ENCODE data around the gene UGT1A8. TPM values are rescaled to one million over a fixed set of nuclear protein-coding genes. Genes with fewer than 3 reads are reported as not detected.

UGT1A8 gene
- polyA plus RNA-seq, 4 donors = not detected

GRCh38 chr2:233758141-233758540 lies 140.7 kb downstream of the UGT1A8 start:
- no peak for DNase-seq (ENCODE audit: low read depth in 4 of 4, low spot score in 3 of 4)

GRCh38 chr2:233758849-233759248 lies 141.4 kb downstream of the UGT1A8 start:
- DNase-seq (ENCODE audit: low read depth in 4 of 4, low spot score in 3 of 4) = no peak

- no peak for DNase-seq (ENCODE audit: low read depth in 4 of 4, low spot score in 3 of 4)
These were observed 142.6 kb downstream of the UGT1A8 start, which contains the start of gene UGT1A1 for GRCh38 chr2:233760043-233760442. UGT1A1 (plus strand) TSS chr2:233760270; CDS start chr2:233760288, 18 bp downstream.

GRCh38 chr2:233761040-233761769 lies 143.8 kb downstream of the UGT1A8 start:
- no peak for DNase-seq (ENCODE audit: low read depth in 4 of 4, low spot score in 3 of 4)

GRCh38 chr2:233764264-233764663 lies 146.8 kb downstream of the UGT1A8 start:
- DNase-seq (ENCODE audit: low read depth in 4 of 4, low spot score in 3 of 4) = no peak

- no peak for DNase-seq (ENCODE audit: low read depth in 4 of 4, low spot score in 3 of 4)
These were observed 147.3 kb downstream of the UGT1A8 start for GRCh38 chr2:233764761-233765160.

GRCh38 chr2:233766416-233766815 lies 149.0 kb downstream of the UGT1A8 start:
- no peak for DNase-seq (ENCODE audit: low read depth in 4 of 4, low spot score in 3 of 4)

- DNase-seq (ENCODE audit: low read depth in 4 of 4, low spot score in 3 of 4) = no peak
These were observed 150.6 kb downstream of the UGT1A8 start for GRCh38 chr2:233768076-233768475.

GRCh38 chr2:233769260-233769659 lies 151.8 kb downstream of the UGT1A8 start:
- no peak for DNase-seq (ENCODE audit: low read depth in 4 of 4, low spot score in 3 of 4)

GRCh38 chr2:233772153-233772552 lies 154.7 kb downstream of the UGT1A8 start:
- DNase-seq (ENCODE audit: low read depth in 4 of 4, low spot score in 3 of 4) = no peak

- DNase-seq (ENCODE audit: low read depth in 4 of 4, low spot score in 3 of 4) = no peak
These were observed 155.2 kb downstream of the UGT1A8 start for GRCh38 chr2:233772583-233772982.

- no peak for DNase-seq (ENCODE audit: low read depth in 4 of 4, low spot score in 3 of 4)
These were observed 156.4 kb downstream of the UGT1A8 start for GRCh38 chr2:233773854-233774253.

- no peak for DNase-seq (ENCODE audit: low read depth in 4 of 4, low spot score in 3 of 4)
These were observed 158.0 kb downstream of the UGT1A8 start for GRCh38 chr2:233775414-233775813.

- no peak for DNase-seq (ENCODE audit: low read depth in 4 of 4, low spot score in 3 of 4)
These were observed 160.6 kb downstream of the UGT1A8 start, which contains the start of gene MROH2A for GRCh38 chr2:233778030-233778429. MROH2A (plus strand) TSS chr2:233778330; CDS start chr2:233779359, 1,029 bp downstream.

GRCh38 chr2:233779722-233780121 lies 162.3 kb downstream of the UGT1A8 start:
- no peak for DNase-seq (ENCODE audit: low read depth in 4 of 4, low spot score in 3 of 4)

- DNase-seq (ENCODE audit: low read depth in 4 of 4, low spot score in 3 of 4) = no peak
These were observed 163.3 kb downstream of the UGT1A8 start for GRCh38 chr2:233780771-233781170.

GRCh38 chr2:233789554-233789953 lies 172.1 kb downstream of the UGT1A8 start:
- DNase-seq (ENCODE audit: low read depth in 4 of 4, low spot score in 3 of 4) = no peak

- DNase-seq (ENCODE audit: low read depth in 4 of 4, low spot score in 3 of 4) = no peak
These were observed 173.9 kb downstream of the UGT1A8 start for GRCh38 chr2:233791151-233791882.

GRCh38 chr2:233791883-233792329 lies 174.5 kb downstream of the UGT1A8 start:
- DNase-seq (ENCODE audit: low read depth in 4 of 4, low spot score in 3 of 4) = no peak

- DNase-seq (ENCODE audit: low read depth in 4 of 4, low spot score in 3 of 4) = no peak
These were observed 175.3 kb downstream of the UGT1A8 start for GRCh38 chr2:233792720-233793119.

GRCh38 chr2:233793465-233794127 lies 176.2 kb downstream of the UGT1A8 start:
- DNase-seq (ENCODE audit: low read depth in 4 of 4, low spot score in 3 of 4) = no peak

Data from left renal pelvis (tissue), 4 donors.